K562 (cell line): Measurements from ENCODE around the gene TUBA1B. TPM values are rescaled to one million over a fixed set of nuclear protein-coding genes. Genes with fewer than 3 reads are reported as not detected.

ENCODE experiments used
- CAMTA2 ChIP-seq: fragments of 250-450 bp; sonication (Bioruptor Pico); conservative IDR thresholded peaks from 2 replicates; pipeline ENCODE4 v1.5.1; 2022
- FOXK2 ChIP-seq, 2 experiments: fragments of 450-650 bp; IDR thresholded peaks in 1 of 2; conservative IDR thresholded peaks in 1 of 2; 2 replicates each; pipeline ENCODE4 v1.6.1; 2016; ENCODE audit warnings: low read depth in 2 of 2, mild to moderate bottlenecking in 1 of 2
- ID3 ChIP-seq, 2 experiments: fragments of 250-450 bp in 1 of 2; fragments of 450-650 bp in 1 of 2; sonication (Bioruptor Pico) in 1 of 2; IDR thresholded peaks; 2 replicates each; pipeline versions ENCODE4 v1.6.1 to v1.8.0; 2016 to 2021; ENCODE audit warnings: mild to moderate bottlenecking in 2 of 2, moderate library complexity in 2 of 2, missing compliant biosample characterization in 1 of 2, missing genetic modification characterization in 1 of 2
- MLLT1 ChIP-seq, 2 experiments: fragments of 450-650 bp; IDR thresholded peaks; 2 replicates each; pipeline ENCODE4 v1.6.1; 2016
- MTA1 ChIP-seq: fragments of 450-650 bp; IDR thresholded peaks from 2 replicates; pipeline ENCODE4 v1.6.1; 2017; ENCODE audit warnings: borderline replicate concordance
- NONO ChIP-seq, 2 experiments: fragments of 200-400 bp in 1 of 2; fragments of 450-650 bp in 1 of 2; formaldehyde crosslinking in 1 of 2; IDR thresholded peaks; 2 replicates each; pipeline ENCODE4 v1.6.1; 2017; ENCODE audit warnings: low read depth in 2 of 2, mild to moderate bottlenecking in 2 of 2, moderate library complexity in 2 of 2, low read length in 1 of 2
- PREB ChIP-seq: sonication (generic); formaldehyde crosslinking; IDR thresholded peaks from 2 replicates; pipeline ENCODE4 v1.8.1; 2023; ENCODE audit warnings: mild to moderate bottlenecking, missing genetic modification reagents
- RERE ChIP-seq: sonication (generic); formaldehyde crosslinking; IDR thresholded peaks from 2 replicates; pipeline ENCODE4 v1.8.0; 2023; ENCODE audit warnings: missing genetic modification reagents, mild to moderate bottlenecking, borderline replicate concordance
- SAP30 ChIP-seq: fragments of 200-600 bp; sonication (generic); IDR thresholded peaks from 2 replicates; pipeline ENCODE4 v1.6.1; 2012; ENCODE audit warnings: borderline replicate concordance, low read depth, mild to moderate bottlenecking, moderate library complexity, low read length, control low read depth, inconsistent platforms; ENCODE audit not compliant: insufficient read depth, poor library complexity, severe bottlenecking
- SLC30A9 ChIP-seq: fragments of 250-450 bp; sonication (Bioruptor Pico); IDR thresholded peaks from 2 replicates; pipeline ENCODE4 v1.8.0; 2022; ENCODE audit warnings: mild to moderate bottlenecking, moderate library complexity
- SPI1 ChIP-seq: IDR thresholded peaks from 2 replicates; pipeline ENCODE4 v1.6.1; 2011; ENCODE audit warnings: low read depth, low read length, control low read depth, borderline replicate concordance
- TCFL5 ChIP-seq: fragments of 250-450 bp; sonication (Bioruptor Pico); conservative IDR thresholded peaks from 2 replicates; pipeline ENCODE4 v1.6.1; 2021; ENCODE audit warnings: mild to moderate bottlenecking, moderate library complexity, matching md5 sums
- ZEB2 ChIP-seq: fragments of 450-650 bp; IDR thresholded peaks from 2 replicates; pipeline ENCODE4 v1.6.1; 2016
- ZNF707 ChIP-seq: fragments of 250-450 bp; sonication (Bioruptor Pico); conservative IDR thresholded peaks from 2 replicates; pipeline ENCODE4 v1.8.0; 2022; ENCODE audit warnings: inconsistent platforms, mild to moderate bottlenecking, moderate library complexity
- ZNF76 ChIP-seq: fragments of 250-450 bp; sonication (Bioruptor Pico); IDR thresholded peaks from 2 replicates; pipeline ENCODE4 v1.4.0; 2020; ENCODE audit warnings: mild to moderate bottlenecking, moderate library complexity, borderline replicate concordance
- polyA plus RNA-seq, 8 experiments: library from polyadenylated mRNA; depleted of rRNA in 4 of 8; stranded (reverse) in 5 of 8; unstranded in 3 of 8; fragments of >200 nt; fragmentation: Nextera tagmentation in 2 of 8; fragmentation: Illumina TruSeq in 1 of 8; extraction: Ambion mirVana in 2 of 8; extraction: Trizol in 1 of 8; gene quantifications; 2 replicates each; pipeline versions ENCODE4 v1.2.1 to v1.2.3, GENCODE V29; 2011 to 2014; ENCODE audit warnings: inconsistent platforms in 1 of 8, missing spikeins in 1 of 8
- total RNA-seq, 7 experiments: library from RNA; depleted of rRNA in 6 of 7; stranded (reverse); fragments of >200 nt in 6 of 7; fragmentation: Illumina TruSeq in 2 of 7; extraction: Trizol in 2 of 7; gene quantifications; 2 replicates each; pipeline versions ENCODE4 v1.2.1 to v1.2.3, GENCODE V29; 2011 to 2021; ENCODE audit warnings: low replicate concordance in 1 of 7

The TUBA1B gene
- total and polyA plus RNA-seq, 9 of the 15 experiments (the other 6 are each of a cell fraction or from before 2014, with no cell fraction given): 2,189 to 4,624 (median 2,628) TPM

- no peak for TF ChIP-seq TCFL5 (CRISPR knock-in tag)
- TF ChIP-seq FOXK2 (conservative IDR thresholded peaks at IDR 0.05 in 1 of 2, IDR thresholded peaks at IDR 0.05 in 1 of 2; ENCODE audit: low read depth in 2 of 2): 0 out of 4 replicates have a peak, but pooled peaks of 1 of the 2 experiments have one; percentile 36
- TF ChIP-seq PREB (CRISPR knock-in tag): no peak
- TF ChIP-seq SPI1: no peak
- no peak for TF ChIP-seq ID3 (CRISPR knock-in tag; IDR thresholded peaks at IDR 0.05)
- TF ChIP-seq ID3 (tag; IDR thresholded peaks at IDR 0.05): peak; percentile 72; the same call in 1 of the 2 replicates
- TF ChIP-seq RERE (CRISPR knock-in tag): no peak
- TF ChIP-seq MLLT1 (IDR thresholded peaks at IDR 0.05): peak in 1 of 2 experiments; percentile 80; a peak in 2 of 4 replicates
- TF ChIP-seq NONO (IDR thresholded peaks at IDR 0.05; ENCODE audit: low read depth in 2 of 2, low read length in 1 of 2): 0 out of 4 replicates have a peak, but pooled peaks of 1 of the 2 experiments have one; percentile 20
- no peak for TF ChIP-seq SAP30
- TF ChIP-seq ZNF707 (CRISPR knock-in tag): no peak
- TF ChIP-seq MTA1: peak; percentile 43; the same call in 1 of the 2 replicates
- TF ChIP-seq CAMTA2 (CRISPR knock-in tag): no peak
- TF ChIP-seq SLC30A9 (CRISPR knock-in tag): no peak
- TF ChIP-seq ZEB2: peak; percentile 54; the same call in 1 of the 2 replicates
- no peak; the same call in 1 of the 2 replicates for TF ChIP-seq ZNF76
Observed at GRCh38 chr12:49089821-49090773, 41.1 kb downstream of the TUBA1B start (continued).
